Gastrocnemius medialis (tissue), 4 donors: Measurements from ENCODE around the gene BLACAT1. TPM values are rescaled to one million over a fixed set of nuclear protein-coding genes. Genes with fewer than 3 reads are reported as not detected.

Source experiments
- ATAC-seq, 2 donors: fragments of 150-250 bp; one replicate each; pipeline ENCODE4 v1.9.1; 2016
- DNase-seq, 2 donors: peaks; one replicate each; pipeline ENCODE4 v3.0.0-alpha.2; 2019
- H3K27ac ChIP-seq, 4 donors: fragments of 200-600 bp; sonication (generic); 1 replicate in 1 of 4; 2 replicates in 3 of 4; pipeline ENCODE4 v1.5.1; 2016 to 2018; ENCODE audit warnings: mild to moderate bottlenecking in 2 of 4, moderate library complexity in 1 of 4
- H3K27me3 ChIP-seq, 3 donors: fragments of 200-600 bp; sonication (generic) in 2 of 3; 1 replicate in 1 of 3; 2 replicates in 2 of 3; pipeline versions ENCODE4 v1.5.1 to v1.6.0; 2016 to 2019; ENCODE audit warnings: mild to moderate bottlenecking in 1 of 3, moderate library complexity in 1 of 3
- H3K36me3 ChIP-seq, 2 donors: fragments of 200-600 bp; sonication (generic) in 1 of 2; one replicate each; pipeline ENCODE4 v1.5.1; 2017 to 2018
- H3K4me1 ChIP-seq, 2 donors: fragments of 200-600 bp; sonication (generic) in 1 of 2; one replicate each; pipeline ENCODE4 v1.5.1; 2016 to 2017; ENCODE audit warnings: mild to moderate bottlenecking in 2 of 2
- H3K4me3 ChIP-seq, 4 donors: fragments of 200-600 bp; sonication (generic) in 3 of 4; 1 replicate in 1 of 4; 2 replicates in 3 of 4; pipeline ENCODE4 v1.5.1; 2016 to 2019; ENCODE audit warnings: mild to moderate bottlenecking in 2 of 4
- H3K9me3 ChIP-seq, 3 donors: fragments of 200-600 bp; sonication (generic) in 2 of 3; 1 replicate in 1 of 3; 2 replicates in 2 of 3; pipeline ENCODE4 v1.5.1; 2016 to 2019
- POLR2A ChIP-seq, 2 donors: fragments of 450-650 bp; IDR thresholded peaks; one replicate each; pipeline ENCODE4 v1.6.1; 2017; ENCODE audit warnings: antibody characterized with exemption in 2 of 2, mild to moderate bottlenecking in 2 of 2, moderate library complexity in 2 of 2
- in situ Hi-C, 4 donors: fragments of 200-750 bp; cut with MboI; loops; one replicate each; pipeline versions ENCODE4 v1.15.0 to v1.8.0; 2017; ENCODE audit warnings: low sequenced_read_pairs in 4 of 4
- intact Hi-C: fragments of 100-400 bp; cut with DNase I; formaldehyde crosslinking; loops from one replicate; pipeline ENCODE4 v1.15.1; 2023; ENCODE audit warnings: low total_unique reads
- total RNA-seq, 4 donors: library from RNA; depleted of rRNA; stranded (reverse); fragments of >200 nt; gene quantifications; one replicate each; pipeline versions ENCODE4 v1.1.0 to v1.2.3, GENCODE V29; 2016
- TF ChIP-seq, protein P1 (sequence below), 5 experiments: fragments of 450-650 bp in 3 of 5; fragments of 200-600 bp in 2 of 5; sonication (generic) in 2 of 5; IDR thresholded peaks in 4 of 5; conservative IDR thresholded peaks in 1 of 5; 1 replicate in 4 of 5; 2 replicates in 1 of 5; pipeline ENCODE4 v1.5.1; 2016 to 2019; ENCODE audit warnings: antibody characterized with exemption in 5 of 5, mild to moderate bottlenecking in 3 of 5, moderate library complexity in 3 of 5

Gene BLACAT1
- total RNA-seq, 4 donors from 2014 or later: not detected

DNA sequence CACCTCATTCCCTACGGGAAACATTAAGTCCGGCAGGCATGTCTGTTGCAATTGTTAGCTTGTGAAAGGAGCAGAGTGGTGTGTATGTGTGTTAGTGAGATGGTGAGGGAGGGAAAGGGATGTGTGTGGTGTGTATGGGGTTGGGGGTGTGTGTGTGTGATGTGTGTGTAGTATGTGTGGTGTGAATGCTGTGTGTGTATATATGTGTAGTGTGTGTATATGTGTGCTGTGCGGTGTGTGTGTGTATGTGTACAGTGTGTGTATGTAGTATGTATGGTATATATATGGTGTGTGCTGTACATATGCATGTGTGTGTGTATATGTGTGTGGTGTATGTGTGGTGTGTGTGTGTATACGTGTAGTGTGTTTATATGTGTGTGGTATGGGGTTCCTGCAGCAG lies 20.8 kb upstream of the BLACAT1 start:
- ATAC-seq (no peak), DNase-seq (no peak)
- Histone ChIP-seq H3K27ac (no peak overlapping the region), H3K9me3 (no peaks in the 10 kb centered on the region), H3K27me3 (peaks cover 28 to 54% (median 31%) of the 10 kb centered on the region in 3 donors), H3K4me3 (no peak overlapping the region), H3K4me1 (no peaks in the 10 kb centered on the region), H3K36me3 (no peaks in the 10 kb centered on the region)
- intact Hi-C loops (no loop called here), in situ Hi-C loops (no loop called here)
- no peak for TF ChIP-seq POLR2A (IDR thresholded peaks at IDR 0.05)
- TF ChIP-seq, protein P1, sequence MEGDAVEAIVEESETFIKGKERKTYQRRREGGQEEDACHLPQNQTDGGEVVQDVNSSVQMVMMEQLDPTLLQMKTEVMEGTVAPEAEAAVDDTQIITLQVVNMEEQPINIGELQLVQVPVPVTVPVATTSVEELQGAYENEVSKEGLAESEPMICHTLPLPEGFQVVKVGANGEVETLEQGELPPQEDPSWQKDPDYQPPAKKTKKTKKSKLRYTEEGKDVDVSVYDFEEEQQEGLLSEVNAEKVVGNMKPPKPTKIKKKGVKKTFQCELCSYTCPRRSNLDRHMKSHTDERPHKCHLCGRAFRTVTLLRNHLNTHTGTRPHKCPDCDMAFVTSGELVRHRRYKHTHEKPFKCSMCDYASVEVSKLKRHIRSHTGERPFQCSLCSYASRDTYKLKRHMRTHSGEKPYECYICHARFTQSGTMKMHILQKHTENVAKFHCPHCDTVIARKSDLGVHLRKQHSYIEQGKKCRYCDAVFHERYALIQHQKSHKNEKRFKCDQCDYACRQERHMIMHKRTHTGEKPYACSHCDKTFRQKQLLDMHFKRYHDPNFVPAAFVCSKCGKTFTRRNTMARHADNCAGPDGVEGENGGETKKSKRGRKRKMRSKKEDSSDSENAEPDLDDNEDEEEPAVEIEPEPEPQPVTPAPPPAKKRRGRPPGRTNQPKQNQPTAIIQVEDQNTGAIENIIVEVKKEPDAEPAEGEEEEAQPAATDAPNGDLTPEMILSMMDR (IDR thresholded peaks at IDR 0.05 in 4 of 5, conservative IDR thresholded peaks at IDR 0.05 in 1 of 5): no peak

DNA sequence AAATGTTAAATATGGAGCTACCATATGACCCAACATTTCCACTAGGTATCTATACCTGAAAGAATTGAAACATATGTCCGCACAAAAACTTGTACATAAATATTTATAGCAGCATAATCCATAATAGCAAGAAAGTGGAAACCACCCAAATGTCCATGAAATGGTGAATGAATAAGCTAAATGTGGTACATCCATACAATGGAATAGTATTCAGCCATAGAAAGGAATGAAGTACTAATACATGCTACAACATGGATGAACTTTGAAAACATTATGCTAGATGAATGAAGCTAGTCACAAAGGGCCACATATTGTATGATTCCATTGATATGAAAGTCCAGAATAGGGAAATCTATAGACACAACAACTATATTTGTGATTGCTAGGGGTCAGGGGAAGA lies 20.0 kb upstream of the BLACAT1 start:
- no peaks in the 10 kb centered on the region for H3K36me3 ChIP-seq
- H3K4me1 ChIP-seq: no peaks in the 10 kb centered on the region
- intact Hi-C loops (no loop called here), in situ Hi-C loops (no loop called here)
- peaks cover 22 to 47% (median 25%) of the 10 kb centered on the region in 3 donors for H3K27me3 ChIP-seq
- ATAC-seq (no peak), DNase-seq (no peak)
- H3K4me3 ChIP-seq: no peak overlapping the region
- TF ChIP-seq POLR2A (IDR thresholded peaks at IDR 0.05): no peak
- TF ChIP-seq, protein P1 (IDR thresholded peaks at IDR 0.05 in 4 of 5, conservative IDR thresholded peaks at IDR 0.05 in 1 of 5): no peak
- H3K9me3 ChIP-seq: no peaks in the 10 kb centered on the region
- no peak overlapping the region for H3K27ac ChIP-seq

DNA sequence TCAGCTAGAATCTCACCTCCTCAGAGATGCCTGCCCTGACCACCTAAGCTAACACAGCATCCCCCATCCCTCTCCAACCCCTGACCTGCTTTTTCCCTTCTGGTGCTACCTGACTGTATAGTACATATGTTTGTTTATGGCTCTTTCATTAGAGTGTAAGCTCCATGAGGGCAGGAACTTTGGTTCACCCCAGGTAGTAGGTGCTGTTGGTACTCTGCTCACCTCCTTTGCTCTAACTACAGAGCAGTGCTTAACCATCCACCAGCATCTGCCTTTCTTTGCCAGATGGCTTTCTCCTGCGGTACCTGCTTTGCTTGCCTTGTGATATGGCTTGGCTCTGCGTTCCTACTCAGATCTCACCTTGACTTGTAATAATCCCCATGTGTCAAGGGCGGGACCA lies 18.7 kb upstream of the BLACAT1 start:
- DNase-seq (no peak), ATAC-seq (no peak)
- in situ Hi-C loops: no loop called here
- Histone ChIP-seq H3K9me3 (no peaks in the 10 kb centered on the region), H3K27me3 (peaks cover 10 to 36% (median 16%) of the 10 kb centered on the region in 3 donors), H3K27ac (no peak overlapping the region), H3K4me3 (no peak overlapping the region), H3K36me3 (no peaks in the 10 kb centered on the region), H3K4me1 (no peaks in the 10 kb centered on the region)
- no peak for TF ChIP-seq POLR2A (IDR thresholded peaks at IDR 0.05)
- TF ChIP-seq, protein P1 (IDR thresholded peaks at IDR 0.05 in 4 of 5, conservative IDR thresholded peaks at IDR 0.05 in 1 of 5): no peak
- intact Hi-C loops: no loop called here

DNA sequence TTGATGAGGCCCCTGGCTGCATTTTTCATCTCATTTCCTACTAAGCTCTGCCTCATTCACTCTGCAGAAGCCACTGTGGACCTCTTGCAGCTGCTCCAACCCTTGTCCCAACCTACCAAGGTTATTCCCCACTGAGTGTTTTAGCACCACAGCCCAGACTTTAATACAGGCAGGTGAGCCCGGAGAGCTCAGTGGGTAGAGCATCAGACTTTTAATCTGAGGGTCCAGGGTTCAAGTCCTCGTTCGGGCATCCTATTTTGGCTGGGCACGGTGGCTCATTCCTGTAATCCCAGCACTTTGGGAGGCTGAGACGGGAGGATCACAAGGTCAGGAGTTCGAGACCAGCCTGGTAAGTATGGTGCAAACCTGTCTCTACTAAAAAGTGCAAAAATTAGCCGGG lies 18.1 kb upstream of the BLACAT1 start:
- Histone ChIP-seq H3K27ac (no peak overlapping the region), H3K4me1 (no peaks in the 10 kb centered on the region), H3K27me3 (peaks cover 9 to 34% (median 13%) of the 10 kb centered on the region in 3 donors), H3K9me3 (no peaks in the 10 kb centered on the region), H3K4me3 (no peak overlapping the region), H3K36me3 (no peaks in the 10 kb centered on the region)
- no peak for DNase-seq
- ATAC-seq: no peak
- in situ Hi-C loops (no loop called here), intact Hi-C loops (no loop called here)
- no peak for TF ChIP-seq POLR2A (IDR thresholded peaks at IDR 0.05)
- TF ChIP-seq, protein P1 (IDR thresholded peaks at IDR 0.05 in 4 of 5, conservative IDR thresholded peaks at IDR 0.05 in 1 of 5): no peak

DNA sequence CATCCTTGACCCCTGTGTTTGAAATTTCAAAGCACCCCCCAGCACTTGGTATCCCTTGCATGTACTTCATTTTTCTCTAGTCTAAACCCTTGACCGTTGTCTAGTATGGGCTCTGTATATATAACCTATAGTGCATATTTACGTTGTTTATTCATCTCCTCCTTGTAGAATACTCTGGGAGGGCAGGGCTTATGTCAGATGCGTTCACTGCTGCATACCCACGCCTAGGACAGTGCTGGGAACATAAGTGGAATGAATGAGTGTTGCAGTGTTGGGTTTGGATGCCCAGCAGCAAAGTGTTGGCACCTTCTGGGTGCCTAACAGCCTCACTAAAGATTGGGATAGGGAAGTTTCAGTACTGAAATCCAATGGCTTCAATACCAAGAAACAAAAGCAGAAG lies 17.6 kb upstream of the BLACAT1 start:
- intact Hi-C loops: no loop called here
- ATAC-seq (no peak), DNase-seq (no peak)
- Histone ChIP-seq H3K27ac (no peak overlapping the region), H3K9me3 (no peaks in the 10 kb centered on the region), H3K27me3 (peaks cover 9 to 34% (median 13%) of the 10 kb centered on the region in 3 donors), H3K36me3 (no peaks in the 10 kb centered on the region), H3K4me1 (no peaks in the 10 kb centered on the region), H3K4me3 (no peak overlapping the region)
- TF ChIP-seq, protein P1 (IDR thresholded peaks at IDR 0.05 in 4 of 5, conservative IDR thresholded peaks at IDR 0.05 in 1 of 5): no peak
- no peak for TF ChIP-seq POLR2A (IDR thresholded peaks at IDR 0.05)
- in situ Hi-C loops: no loop called here
